ENCODE measurements around the gene C1RL.

DNA sequence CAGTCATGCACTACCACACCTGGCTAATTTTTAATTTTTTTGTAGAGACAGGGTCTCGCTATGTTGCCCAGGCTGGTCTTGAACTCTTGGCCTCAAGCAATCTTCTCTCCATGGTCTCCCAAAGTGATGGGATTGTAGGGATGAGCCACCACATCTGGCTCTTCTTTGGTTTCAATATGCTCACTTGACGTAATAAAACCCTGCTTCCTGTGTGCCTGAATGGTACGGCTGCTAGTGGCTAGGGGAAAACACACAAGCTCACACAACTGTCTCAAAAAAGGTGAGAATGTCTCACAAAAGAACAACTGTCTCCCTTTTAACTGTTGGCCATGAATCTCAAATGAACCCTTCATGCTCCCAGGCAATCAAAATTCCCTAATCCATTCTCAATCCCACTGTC is 33.5 kb downstream of the C1RL start:
- TF ChIP-seq, protein P1, sequence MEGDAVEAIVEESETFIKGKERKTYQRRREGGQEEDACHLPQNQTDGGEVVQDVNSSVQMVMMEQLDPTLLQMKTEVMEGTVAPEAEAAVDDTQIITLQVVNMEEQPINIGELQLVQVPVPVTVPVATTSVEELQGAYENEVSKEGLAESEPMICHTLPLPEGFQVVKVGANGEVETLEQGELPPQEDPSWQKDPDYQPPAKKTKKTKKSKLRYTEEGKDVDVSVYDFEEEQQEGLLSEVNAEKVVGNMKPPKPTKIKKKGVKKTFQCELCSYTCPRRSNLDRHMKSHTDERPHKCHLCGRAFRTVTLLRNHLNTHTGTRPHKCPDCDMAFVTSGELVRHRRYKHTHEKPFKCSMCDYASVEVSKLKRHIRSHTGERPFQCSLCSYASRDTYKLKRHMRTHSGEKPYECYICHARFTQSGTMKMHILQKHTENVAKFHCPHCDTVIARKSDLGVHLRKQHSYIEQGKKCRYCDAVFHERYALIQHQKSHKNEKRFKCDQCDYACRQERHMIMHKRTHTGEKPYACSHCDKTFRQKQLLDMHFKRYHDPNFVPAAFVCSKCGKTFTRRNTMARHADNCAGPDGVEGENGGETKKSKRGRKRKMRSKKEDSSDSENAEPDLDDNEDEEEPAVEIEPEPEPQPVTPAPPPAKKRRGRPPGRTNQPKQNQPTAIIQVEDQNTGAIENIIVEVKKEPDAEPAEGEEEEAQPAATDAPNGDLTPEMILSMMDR (IDR thresholded peaks at IDR 0.05; ENCODE audit: borderline replicate concordance, extremely low read depth, low read length, poor library complexity, severe bottlenecking): no peak
- no peak for TF ChIP-seq EZH2 (IDR thresholded peaks at IDR 0.05; ENCODE audit: borderline replicate concordance, low read depth, low read length, severe bottlenecking)

Measured in DND-41 (cell line).